GM23338 (cell line): ENCODE results near the gene RANBP1. TPM values are rescaled to one million over a fixed set of nuclear protein-coding genes. Genes with fewer than 3 reads are reported as not detected.
A peak's percentile ranks its signal among the peaks of the same experiment; 100 is the strongest.

ENCODE experiments used
- ATAC-seq: fragments of 200-7000 bp; cut with Tn5 transposase; 3 replicates; pipeline ENCODE4 v1.9.1; 2020
- DNase-seq: peaks from one replicate; pipeline ENCODE4 v3.0.0-alpha.2; 2015; ENCODE audit warnings: low spot score
- H2AFZ ChIP-seq: fragments of 200-600 bp; sonication (generic); 2 replicates; pipeline ENCODE4 v1.8.0; 2016; ENCODE audit warnings: antibody characterized with exemption, mild to moderate bottlenecking, moderate library complexity
- H3F3A ChIP-seq: fragments of 200-600 bp; sonication (generic); replicated peaks from 2 replicates; pipeline ENCODE4 v1.8.0; 2017; ENCODE audit warnings: antibody characterized with exemption, mixed run types, low read depth
- H3K27ac ChIP-seq: fragments of 200-600 bp; sonication (generic); 2 replicates; pipeline ENCODE4 v1.6.1; 2016; ENCODE audit warnings: low read depth
- H3K27me3 ChIP-seq: fragments of 200-600 bp; sonication (generic); 2 replicates; pipeline ENCODE4 v1.8.0; 2016; ENCODE audit warnings: mild to moderate bottlenecking, mixed run types, moderate library complexity; ENCODE audit not compliant: insufficient read depth
- H3K36me3 ChIP-seq: fragments of 200-600 bp; sonication (generic); 2 replicates; pipeline ENCODE4 v1.8.0; 2016; ENCODE audit warnings: mild to moderate bottlenecking; ENCODE audit not compliant: insufficient read depth
- H3K4me1 ChIP-seq: fragments of 200-600 bp; sonication (generic); 2 replicates; pipeline ENCODE4 v1.8.0; 2016; ENCODE audit warnings: mild to moderate bottlenecking, moderate library complexity; ENCODE audit not compliant: insufficient read depth
- H3K4me2 ChIP-seq: fragments of 200-600 bp; sonication (generic); 2 replicates; pipeline ENCODE4 v1.7.1; 2017; ENCODE audit warnings: mixed run types
- H3K4me3 ChIP-seq: fragments of 200-600 bp; sonication (generic); 2 replicates; pipeline ENCODE4 v1.6.1; 2016; ENCODE audit warnings: mixed run types
- H3K79me2 ChIP-seq: fragments of 200-600 bp; sonication (generic); replicated peaks from 2 replicates; pipeline ENCODE4 v1.8.0; 2017; ENCODE audit warnings: mild to moderate bottlenecking; ENCODE audit not compliant: insufficient read depth
- H3K9me2 ChIP-seq: fragments of 200-600 bp; sonication (generic); 2 replicates; pipeline ENCODE4 v1.8.0; 2017; ENCODE audit not compliant: insufficient read depth
- H4K20me1 ChIP-seq: fragments of 200-600 bp; sonication (generic); replicated peaks from 2 replicates; pipeline ENCODE4 v1.8.0; 2017; ENCODE audit warnings: mild to moderate bottlenecking; ENCODE audit not compliant: insufficient read depth
- H3K27ac Mint-ChIP-seq: 2 replicates; pipeline ENCODE4 v1.8.0; 2020; ENCODE audit warnings: inconsistent platforms, mild to moderate bottlenecking, moderate library complexity, mixed read lengths
- H3K27me3 Mint-ChIP-seq: 3 replicates; pipeline ENCODE4 v1.8.0; 2022; ENCODE audit warnings: low read depth, mild to moderate bottlenecking, moderate library complexity, mixed read lengths, inconsistent platforms; ENCODE audit not compliant: insufficient read depth, poor library complexity
- H3K36me3 Mint-ChIP-seq: 3 replicates; pipeline ENCODE4 v1.8.0; 2021; ENCODE audit warnings: low read depth, mild to moderate bottlenecking, inconsistent platforms, moderate library complexity, mixed read lengths
- H3K4me1 Mint-ChIP-seq: 3 replicates; pipeline ENCODE4 v1.8.0; 2020; ENCODE audit warnings: mild to moderate bottlenecking, inconsistent platforms, mixed read lengths
- H3K4me3 Mint-ChIP-seq: 3 replicates; pipeline ENCODE4 v1.8.0; 2021; ENCODE audit warnings: moderate library complexity, mild to moderate bottlenecking, inconsistent platforms, mixed read lengths
- H3K9me3 Mint-ChIP-seq: 3 replicates; pipeline ENCODE4 v1.8.0; 2020; ENCODE audit warnings: moderate library complexity, mild to moderate bottlenecking, inconsistent platforms, mixed read lengths
- CREB1 ChIP-seq: fragments of 250-450 bp; sonication (Bioruptor Pico); IDR thresholded peaks from 2 replicates; pipeline ENCODE4 v1.5.0; 2020; ENCODE audit warnings: low read depth, mild to moderate bottlenecking, moderate library complexity
- EZH2 ChIP-seq: fragments of 200-600 bp; sonication (generic); IDR thresholded peaks from one replicate; pipeline ENCODE4 v1.8.0; 2017; ENCODE audit warnings: antibody characterized with exemption, mild to moderate bottlenecking, low read depth; ENCODE audit not compliant: unreplicated experiment
- EZH2phosphoT487 ChIP-seq: fragments of 200-600 bp; sonication (generic); IDR thresholded peaks from one replicate; pipeline ENCODE4 v1.8.1; 2018; ENCODE audit warnings: antibody characterized with exemption; ENCODE audit not compliant: unreplicated experiment
- JUNB ChIP-seq: IDR thresholded peaks from one replicate; pipeline ENCODE4 v1.6.1; 2016; ENCODE audit warnings: antibody characterized with exemption; ENCODE audit not compliant: unreplicated experiment
- NANOG ChIP-seq: IDR thresholded peaks from 2 replicates; pipeline ENCODE4 v1.6.1; 2016; ENCODE audit warnings: antibody characterized with exemption, borderline replicate concordance
- POLR2AphosphoS5 ChIP-seq: IDR thresholded peaks from 2 replicates; pipeline ENCODE4 v1.6.1; 2016; ENCODE audit warnings: antibody characterized with exemption, low read depth
- REST ChIP-seq: IDR thresholded peaks from one replicate; pipeline ENCODE4 v1.6.1; 2018; ENCODE audit warnings: antibody characterized with exemption; ENCODE audit not compliant: unreplicated experiment
- STAT1 ChIP-seq: IDR thresholded peaks from one replicate; pipeline ENCODE4 v1.6.1; 2016; ENCODE audit warnings: antibody characterized with exemption; ENCODE audit not compliant: unreplicated experiment
- ZNF114 ChIP-seq: fragments of 250-450 bp; sonication (Bioruptor Pico); IDR thresholded peaks from 2 replicates; pipeline ENCODE4 v1.5.0; 2020; ENCODE audit warnings: mild to moderate bottlenecking, moderate library complexity
- ZNF462 ChIP-seq: fragments of 250-450 bp; sonication (Bioruptor Pico); IDR thresholded peaks from 2 replicates; pipeline ENCODE4 v1.5.0; 2020; ENCODE audit warnings: mild to moderate bottlenecking, moderate library complexity
- polyA plus RNA-seq: library from polyadenylated mRNA; unstranded; fragments of >200 nt; fragmentation: Nextera tagmentation; extraction: Ambion mirVana; gene quantifications from 2 replicates; pipeline ENCODE4 v1.2.1, GENCODE V29; 2016
- total RNA-seq: library from RNA; depleted of rRNA; stranded (reverse); fragments of >200 nt; shearing (Covaris generic); gene quantifications from 2 replicates; pipeline ENCODE4 v1.2.3, GENCODE V29; 2014
- TF ChIP-seq, protein P1 (sequence below): IDR thresholded peaks from 2 replicates; pipeline ENCODE4 v1.6.1; 2016; ENCODE audit warnings: antibody characterized with exemption

The RANBP1 gene
- total and polyA plus RNA-seq, 2 experiments from 2014 or later = 1,014 to 1,206 TPM

GRCh38 chr22:20127318-20127868, 11.5 kb downstream of the RANBP1 start (continued):
- TF ChIP-seq ZNF462 = no peak
- TF ChIP-seq JUNB = no peak
- no peak for TF ChIP-seq NANOG
- TF ChIP-seq EZH2 = no peak
- TF ChIP-seq, protein P1, sequence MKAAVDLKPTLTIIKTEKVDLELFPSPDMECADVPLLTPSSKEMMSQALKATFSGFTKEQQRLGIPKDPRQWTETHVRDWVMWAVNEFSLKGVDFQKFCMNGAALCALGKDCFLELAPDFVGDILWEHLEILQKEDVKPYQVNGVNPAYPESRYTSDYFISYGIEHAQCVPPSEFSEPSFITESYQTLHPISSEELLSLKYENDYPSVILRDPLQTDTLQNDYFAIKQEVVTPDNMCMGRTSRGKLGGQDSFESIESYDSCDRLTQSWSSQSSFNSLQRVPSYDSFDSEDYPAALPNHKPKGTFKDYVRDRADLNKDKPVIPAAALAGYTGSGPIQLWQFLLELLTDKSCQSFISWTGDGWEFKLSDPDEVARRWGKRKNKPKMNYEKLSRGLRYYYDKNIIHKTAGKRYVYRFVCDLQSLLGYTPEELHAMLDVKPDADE = no peak
- TF ChIP-seq STAT1 = no peak
- TF ChIP-seq CREB1 (CRISPR knock-in tag) = no peak

- Mint-ChIP-seq H3K27ac (no peak overlapping the region; the same call in 1 of the 2 replicates), H3K4me3 (no peak overlapping the region), H3K36me3 (peaks cover 52% of the 10 kb centered on the region), H3K9me3 (no peaks in the 10 kb centered on the region), H3K27me3 (peaks cover 13% of the 10 kb centered on the region), H3K4me1 (no peaks in the 10 kb centered on the region)
- peak overlapping the region; percentile 74; the same call in 1 of the 2 replicates for H3K27ac ChIP-seq
- H3K27me3 ChIP-seq = no peaks in the 10 kb centered on the region
- ATAC-seq (no peak), DNase-seq (no peak)
- H2AFZ ChIP-seq = no peak overlapping the region
- peaks cover 16% of the 10 kb centered on the region for H3K79me2 ChIP-seq
- peaks cover 18% of the 10 kb centered on the region for H4K20me1 ChIP-seq
- H3K36me3 ChIP-seq = peaks cover 16% of the 10 kb centered on the region; the same call in 1 of the 2 replicates
- H3K4me1 ChIP-seq = no peaks in the 10 kb centered on the region; the same call in 1 of the 2 replicates
- no peaks in the 10 kb centered on the region for H3K9me2 ChIP-seq
- H3F3A ChIP-seq = peaks cover 47% of the 10 kb centered on the region
- H3K4me2 ChIP-seq = no peak overlapping the region
- H3K4me3 ChIP-seq = no peak overlapping the region
- no peak for TF ChIP-seq REST
- no peak for TF ChIP-seq NANOG
- TF ChIP-seq, protein P1 = no peak
- TF ChIP-seq EZH2 = no peak
- TF ChIP-seq POLR2AphosphoS5 = no peak; the same call in 1 of the 2 replicates
- no peak for TF ChIP-seq JUNB
- TF ChIP-seq EZH2phosphoT487 = no peak
- no peak for TF ChIP-seq ZNF114 (CRISPR knock-in tag)
- TF ChIP-seq CREB1 (CRISPR knock-in tag) = no peak
Observed at GRCh38 chr22:20127869-20128618, 12.1 kb downstream of the RANBP1 start.
